HL-60 (cell line): ENCODE data around the gene GPR161.

Source experiments
- DNase-seq, 2 experiments: peaks; one replicate each; pipeline ENCODE4 v3.0.0-alpha.2; 2010 to 2020; ENCODE audit warnings: low read depth in 1 of 2, low spot score in 1 of 2
- H3K27ac ChIP-seq: fragments of 250-450 bp; sonication (Bioruptor Pico); replicated peaks from 2 replicates; pipeline ENCODE4 v1.5.1; 2020; ENCODE audit warnings: mild to moderate bottlenecking, moderate library complexity
- H3K27me3 ChIP-seq: fragments of 250-450 bp; sonication (Bioruptor Pico); 2 replicates; pipeline ENCODE4 v1.5.1; 2021; ENCODE audit warnings: mild to moderate bottlenecking, moderate library complexity; ENCODE audit not compliant: insufficient read depth, poor library complexity, severe bottlenecking
- H3K4me3 ChIP-seq: replicated peaks from 2 replicates; pipeline ENCODE4 v1.5.1; 2011; ENCODE audit warnings: mild to moderate bottlenecking, control low read depth, low read length; ENCODE audit not compliant: insufficient read depth
- CTCF ChIP-seq: IDR thresholded peaks from one replicate; pipeline ENCODE4 v1.5.1; 2011; ENCODE audit warnings: low read length, control low read depth, inconsistent platforms; ENCODE audit not compliant: insufficient read depth
- GABPA ChIP-seq: IDR thresholded peaks from 2 replicates; pipeline ENCODE4 v1.6.1; 2012; ENCODE audit warnings: low read depth
- POLR2AphosphoS5 ChIP-seq: IDR thresholded peaks from 2 replicates; pipeline ENCODE4 v1.6.1; 2012; ENCODE audit warnings: low read depth
- REST ChIP-seq: IDR thresholded peaks from 2 replicates; pipeline ENCODE4 v1.6.1; 2012; ENCODE audit warnings: low read depth; ENCODE audit not compliant: insufficient replicate concordance
- SPI1 ChIP-seq: IDR thresholded peaks from 2 replicates; pipeline ENCODE4 v1.6.1; 2012; ENCODE audit warnings: low read depth, mild to moderate bottlenecking, borderline replicate concordance

Gene GPR161

GRCh38 chr1:168087696-168088095 is 49.0 kb downstream of the GPR161 start:
- no peak overlapping the region for H3K27ac ChIP-seq
- no peaks in the 10 kb centered on the region for H3K27me3 ChIP-seq
- no peak for DNase-seq
- TF ChIP-seq REST, result no peak
- TF ChIP-seq SPI1, result no peak
- no peak for TF ChIP-seq POLR2AphosphoS5
- TF ChIP-seq GABPA, result no peak
- TF ChIP-seq CTCF, result no peak
- H3K4me3 ChIP-seq, result no peak overlapping the region

GRCh38 chr1:168086438-168086837 is 50.3 kb downstream of the GPR161 start:
- no peak for TF ChIP-seq SPI1
- TF ChIP-seq REST, result no peak
- no peak for TF ChIP-seq CTCF
- TF ChIP-seq GABPA, result no peak
- no peak for TF ChIP-seq POLR2AphosphoS5
- DNase-seq, result no peak
- H3K27ac ChIP-seq, result no peak overlapping the region
- no peaks in the 10 kb centered on the region for H3K27me3 ChIP-seq
- no peak overlapping the region for H3K4me3 ChIP-seq

- TF ChIP-seq GABPA (no peak), SPI1 (no peak), POLR2AphosphoS5 (no peak), CTCF (no peak), REST (no peak)
- Histone ChIP-seq H3K27ac (no peak overlapping the region), H3K4me3 (no peak overlapping the region), H3K27me3 (no peaks in the 10 kb centered on the region)
- DNase-seq, result no peak
These were observed 51.3 kb downstream of the GPR161 start for GRCh38 chr1:168085401-168085872.
